T-helper 2 cell treated with Interferon-gamma antibody and Interleukin-4, amounts not matched to agents 5 μg/mL and 100 μg/mL, for 36 hours (primary cell): ENCODE data around the gene NR1I3.
"Not testable (repeated sequence)": the region's sequence is repeated elsewhere in the genome, so short reads cannot be mapped to it uniquely, and the experiment has no call there.

Source experiments
- DNase-seq: peaks from one replicate; pipeline ENCODE4 v3.0.0; 2021; ENCODE audit warnings: low spot score
- H3K27ac Mint-ChIP-seq: one replicate; pipeline ENCODE4 v1.8.0; 2021; ENCODE audit warnings: mild to moderate bottlenecking, mixed read lengths
- H3K27me3 Mint-ChIP-seq: one replicate; pipeline ENCODE4 v1.8.0; 2021; ENCODE audit warnings: low read depth, mixed read lengths
- H3K36me3 Mint-ChIP-seq: one replicate; pipeline ENCODE4 v1.8.0; 2021; ENCODE audit warnings: low read depth, mixed read lengths
- H3K4me1 Mint-ChIP-seq: one replicate; pipeline ENCODE4 v1.8.0; 2021; ENCODE audit warnings: low read depth, mixed read lengths
- H3K4me3 Mint-ChIP-seq: one replicate; pipeline ENCODE4 v1.8.0; 2022; ENCODE audit warnings: mild to moderate bottlenecking, moderate library complexity, mixed read lengths
- H3K9me3 Mint-ChIP-seq: one replicate; pipeline ENCODE4 v1.8.0; 2021; ENCODE audit warnings: mixed read lengths

Gene NR1I3

GRCh38 chr1:161259765-161260164 is 21.8 kb upstream of the NR1I3 start:
- peaks cover 5% of the 10 kb centered on the region for H3K36me3 Mint-ChIP-seq
- no peak for DNase-seq
- no peak overlapping the region for H3K27ac Mint-ChIP-seq
- peaks cover 6% of the 10 kb centered on the region for H3K4me1 Mint-ChIP-seq
- H3K27me3 Mint-ChIP-seq, result peaks cover 49% of the 10 kb centered on the region
- peaks cover 26% of the 10 kb centered on the region for H3K9me3 Mint-ChIP-seq
- no peak overlapping the region for H3K4me3 Mint-ChIP-seq

- peaks cover 26% of the 10 kb centered on the region for H3K9me3 Mint-ChIP-seq
- H3K4me3 Mint-ChIP-seq, result peak overlapping the region; percentile 67
- H3K27me3 Mint-ChIP-seq, result peaks cover 49% of the 10 kb centered on the region
- H3K4me1 Mint-ChIP-seq, result peaks cover 6% of the 10 kb centered on the region
- DNase-seq, result no peak
- no peak overlapping the region for H3K27ac Mint-ChIP-seq
- H3K36me3 Mint-ChIP-seq, result peaks cover 5% of the 10 kb centered on the region
These were observed 21.3 kb upstream of the NR1I3 start for GRCh38 chr1:161259345-161259702.

GRCh38 chr1:161258439-161259344 is 20.7 kb upstream of the NR1I3 start, which contains the start of gene PCP4L1:
Gene PCP4L1 (plus strand): TSS chr1:161258745. CDS start chr1:161258975, 230 bp downstream.
- Mint-ChIP-seq H3K27ac (no peak within 1 kb of the TSS), H3K27me3 (peaks cover 49% of the 10 kb centered on the region), H3K4me3 (peak within 1 kb of the TSS; percentile 67), H3K4me1 (peaks cover 6% of the 10 kb centered on the region), H3K36me3 (peaks cover 5% of the 10 kb centered on the region), H3K9me3 (peaks cover 26% of the 10 kb centered on the region)
- peak; percentile 17 for DNase-seq

GRCh38 chr1:161257109-161257508 is 19.1 kb upstream of the NR1I3 start:
- H3K4me1 Mint-ChIP-seq, H3K27ac Mint-ChIP-seq, H3K36me3 Mint-ChIP-seq, H3K4me3 Mint-ChIP-seq, DNase-seq: not testable (repeated sequence)
- Mint-ChIP-seq H3K9me3 (peaks cover 26% of the 10 kb centered on the region), H3K27me3 (peaks cover 46% of the 10 kb centered on the region)

GRCh38 chr1:161255955-161256520 is 18.0 kb upstream of the NR1I3 start:
- H3K4me1 Mint-ChIP-seq, H3K4me3 Mint-ChIP-seq, H3K36me3 Mint-ChIP-seq, DNase-seq, H3K27ac Mint-ChIP-seq: not testable (repeated sequence)
- Mint-ChIP-seq H3K27me3 (peaks cover 38% of the 10 kb centered on the region), H3K9me3 (peaks cover 26% of the 10 kb centered on the region)

- Mint-ChIP-seq H3K27me3 (peaks cover 31% of the 10 kb centered on the region), H3K9me3 (peaks cover 26% of the 10 kb centered on the region)
- not testable (repeated sequence) for H3K36me3 Mint-ChIP-seq, H3K4me1 Mint-ChIP-seq, DNase-seq, H3K27ac Mint-ChIP-seq, H3K4me3 Mint-ChIP-seq
These were observed 17.3 kb upstream of the NR1I3 start for GRCh38 chr1:161255302-161255701.

- DNase-seq, result no peak
- Mint-ChIP-seq H3K27me3 (peaks cover 2% of the 10 kb centered on the region), H3K27ac (no peak overlapping the region), H3K4me3 (no peak overlapping the region), H3K36me3 (peaks cover 1% of the 10 kb centered on the region), H3K4me1 (no peaks in the 10 kb centered on the region), H3K9me3 (peaks cover 12% of the 10 kb centered on the region)
These were observed 13.6 kb upstream of the NR1I3 start for GRCh38 chr1:161251579-161251978.

GRCh38 chr1:161250829-161251228 is 12.8 kb upstream of the NR1I3 start:
- no peaks in the 10 kb centered on the region for H3K36me3 Mint-ChIP-seq
- H3K4me3 Mint-ChIP-seq, result no peak overlapping the region
- H3K27me3 Mint-ChIP-seq, result peaks cover 2% of the 10 kb centered on the region
- H3K9me3 Mint-ChIP-seq, result peaks cover 5% of the 10 kb centered on the region
- no peak for DNase-seq
- H3K4me1 Mint-ChIP-seq, result no peaks in the 10 kb centered on the region
- H3K27ac Mint-ChIP-seq, result no peak overlapping the region

- H3K4me3 Mint-ChIP-seq, H3K27ac Mint-ChIP-seq, DNase-seq, H3K36me3 Mint-ChIP-seq, H3K27me3 Mint-ChIP-seq, H3K4me1 Mint-ChIP-seq, H3K9me3 Mint-ChIP-seq: not testable (repeated sequence)
These were observed 12.1 kb upstream of the NR1I3 start for GRCh38 chr1:161250100-161250499.

GRCh38 chr1:161244888-161245287 is 6.9 kb upstream of the NR1I3 start:
- Mint-ChIP-seq H3K4me1 (no peaks in the 10 kb centered on the region), H3K27me3 (peaks cover 18% of the 10 kb centered on the region), H3K9me3 (no peaks in the 10 kb centered on the region), H3K27ac (no peak overlapping the region), H3K4me3 (no peak overlapping the region), H3K36me3 (no peaks in the 10 kb centered on the region)
- DNase-seq, result no peak

- H3K4me1 Mint-ChIP-seq, result no peaks in the 10 kb centered on the region
- peaks cover 19% of the 10 kb centered on the region for H3K27me3 Mint-ChIP-seq
- H3K4me3 Mint-ChIP-seq, result no peak overlapping the region
- H3K27ac Mint-ChIP-seq, result no peak overlapping the region
- H3K9me3 Mint-ChIP-seq, result no peaks in the 10 kb centered on the region
- no peak for DNase-seq
- no peaks in the 10 kb centered on the region for H3K36me3 Mint-ChIP-seq
These were observed 4.3 kb upstream of the NR1I3 start for GRCh38 chr1:161242313-161242712.

GRCh38 chr1:161241682-161242081 is 3.7 kb upstream of the NR1I3 start:
- Mint-ChIP-seq H3K9me3 (no peaks in the 10 kb centered on the region), H3K36me3 (no peaks in the 10 kb centered on the region), H3K4me3 (no peak overlapping the region), H3K4me1 (no peaks in the 10 kb centered on the region), H3K27ac (no peak overlapping the region), H3K27me3 (peaks cover 19% of the 10 kb centered on the region)
- no peak for DNase-seq

- Mint-ChIP-seq H3K9me3 (no peaks in the 10 kb centered on the region), H3K4me1 (no peaks in the 10 kb centered on the region), H3K27me3 (peaks cover 7% of the 10 kb centered on the region), H3K4me3 (no peak overlapping the region), H3K36me3 (no peaks in the 10 kb centered on the region), H3K27ac (no peak overlapping the region)
- no peak for DNase-seq
These were observed 1.8 kb downstream of the NR1I3 start for GRCh38 chr1:161235957-161236775.

- Mint-ChIP-seq H3K36me3 (peaks cover 19% of the 10 kb centered on the region), H3K4me1 (no peaks in the 10 kb centered on the region)
These were observed 4.9 kb downstream of the NR1I3 start for GRCh38 chr1:161233102-161233501.

More at GRCh38 chr1:161233102-161233501, 4.9 kb downstream of the NR1I3 start:
- no peaks in the 10 kb centered on the region for H3K9me3 Mint-ChIP-seq
- no peak overlapping the region for H3K27ac Mint-ChIP-seq
- H3K4me3 Mint-ChIP-seq, result no peak overlapping the region
- H3K27me3 Mint-ChIP-seq, result no peaks in the 10 kb centered on the region
- no peak for DNase-seq
